HG03060 (cell line): ENCODE measurements around the gene CDK14.
A peak's percentile ranks its signal among the peaks of the same experiment; 100 is the strongest.

ENCODE experiments used
- ATAC-seq: cut with Tn5 transposase; IDR thresholded peaks from one replicate; pipeline ENCODE4 v1.9.1; 2021; ENCODE audit warnings: low read depth, moderate number of reproducible peaks; ENCODE audit not compliant: unreplicated experiment

CDK14 gene

GRCh38 chr7:90931986-90932916 lies 336.1 kb downstream of the CDK14 start:
- ATAC-seq = peak; percentile 94

- ATAC-seq = no peak
Measured at GRCh38 chr7:90933041-90933440, 336.9 kb downstream of the CDK14 start.

GRCh38 chr7:90933984-90934383 lies 337.9 kb downstream of the CDK14 start:
- ATAC-seq = no peak

GRCh38 chr7:90938371-90938770 lies 342.2 kb downstream of the CDK14 start:
- ATAC-seq = no peak

- no peak for ATAC-seq
Measured at GRCh38 chr7:90939666-90940065, 343.5 kb downstream of the CDK14 start.

- no peak for ATAC-seq
Measured at GRCh38 chr7:90944021-90944420, 347.9 kb downstream of the CDK14 start.

- ATAC-seq = no peak
Measured at GRCh38 chr7:90945104-90945787, 349.1 kb downstream of the CDK14 start.

GRCh38 chr7:90946730-90947501 lies 350.8 kb downstream of the CDK14 start:
- ATAC-seq = no peak

GRCh38 chr7:90948085-90948484 lies 352.0 kb downstream of the CDK14 start:
- no peak for ATAC-seq

GRCh38 chr7:90951229-90951628 lies 355.1 kb downstream of the CDK14 start:
- no peak for ATAC-seq

GRCh38 chr7:90951986-90952954 lies 356.1 kb downstream of the CDK14 start:
- no peak for ATAC-seq

GRCh38 chr7:90955641-90956207 lies 359.6 kb downstream of the CDK14 start:
- no peak for ATAC-seq

GRCh38 chr7:90957883-90958282 lies 361.8 kb downstream of the CDK14 start:
- ATAC-seq = no peak

GRCh38 chr7:90958647-90959046 lies 362.5 kb downstream of the CDK14 start:
- ATAC-seq = no peak

- ATAC-seq = no peak
Measured at GRCh38 chr7:90961037-90961725, 365.1 kb downstream of the CDK14 start.

- no peak for ATAC-seq
Measured at GRCh38 chr7:90965211-90965610, 369.1 kb downstream of the CDK14 start.

GRCh38 chr7:90966346-90966745 lies 370.2 kb downstream of the CDK14 start:
- no peak for ATAC-seq

- no peak for ATAC-seq
Measured at GRCh38 chr7:90968871-90969270, 372.8 kb downstream of the CDK14 start.
